Fibroblast of skin of back (primary cell): ENCODE data around the gene FAM221B.

Experiments
- DNase-seq: peaks from one replicate; pipeline ENCODE4 v3.0.0-alpha.2; 2013

Gene FAM221B

DNA sequence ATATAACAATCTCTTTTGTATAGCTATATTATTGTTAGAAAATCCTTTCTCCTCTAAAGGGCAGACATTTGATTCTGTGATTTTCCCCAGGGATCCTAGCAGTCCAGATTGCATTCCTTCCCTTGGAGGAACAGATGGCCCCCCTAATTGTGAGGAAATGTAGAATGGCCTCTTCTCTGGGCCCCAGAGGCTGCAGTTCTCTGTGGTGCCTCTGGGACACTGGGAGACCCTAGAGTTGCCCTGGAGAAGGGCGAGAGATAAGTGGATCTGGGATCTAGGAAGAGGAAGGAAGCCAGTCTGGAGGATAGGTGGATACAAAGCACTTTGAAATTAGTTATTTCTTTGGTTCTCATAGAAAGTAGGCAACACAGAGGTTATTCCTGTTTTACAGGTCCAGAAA lies 11.8 kb downstream of the FAM221B start:
- DNase-seq = peak; percentile 29

DNA sequence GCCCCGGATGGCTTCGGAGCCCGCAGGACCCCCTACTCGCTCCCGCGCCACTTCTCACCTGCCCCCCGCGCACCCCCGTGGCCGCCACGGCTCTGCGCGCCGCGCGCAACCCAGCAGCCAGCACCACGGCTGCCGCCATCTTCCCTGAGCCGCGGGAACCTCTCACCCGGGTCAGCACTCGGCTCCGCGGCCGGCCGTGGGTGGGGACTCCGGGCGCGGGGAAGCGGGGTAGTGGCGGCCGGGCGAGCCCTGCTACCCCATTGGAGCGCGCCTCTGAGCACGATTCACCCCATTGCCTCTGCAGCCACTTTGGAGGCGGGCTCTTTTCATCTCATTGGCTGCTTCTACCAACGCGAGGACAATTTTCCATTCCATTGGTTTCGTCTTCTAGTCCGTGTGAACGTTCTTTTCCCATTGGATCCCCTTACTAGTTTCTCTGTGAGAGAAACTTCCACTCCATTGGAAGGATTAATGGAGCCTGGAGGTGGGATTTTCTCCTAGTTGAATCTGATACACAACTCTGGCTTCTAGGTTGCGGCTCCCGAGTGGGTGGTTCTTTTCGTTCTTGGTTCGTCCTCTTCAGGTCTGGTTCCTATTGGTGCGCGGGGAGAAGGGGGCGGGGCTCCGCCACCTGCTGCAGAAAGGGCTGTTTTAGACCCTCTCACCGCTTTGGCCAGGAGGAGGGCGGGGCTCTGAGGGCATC lies 13.5 kb downstream of the FAM221B start, which contains the start of gene HINT2:
HINT2 (minus strand) TSS at position 202 of the 703 bp plus-strand sequence; CDS start at position 139, 63 bp downstream.
- peak; percentile 100 for DNase-seq

GRCh38 chr9:35814106-35814840 lies 14.3 kb downstream of the FAM221B start:
- peak; percentile 64 for DNase-seq

- peak; percentile 37 for DNase-seq
These were observed 15.0 kb downstream of the FAM221B start for GRCh38 chr9:35813434-35814105.

GRCh38 chr9:35812025-35812602 lies 16.4 kb downstream of the FAM221B start, which contains the start of gene SPAG8:
TSS of gene SPAG8 (minus strand) at chr9:35812262. CDS start at chr9:35812147, 115 bp downstream.
- DNase-seq = peak; percentile 96

DNA sequence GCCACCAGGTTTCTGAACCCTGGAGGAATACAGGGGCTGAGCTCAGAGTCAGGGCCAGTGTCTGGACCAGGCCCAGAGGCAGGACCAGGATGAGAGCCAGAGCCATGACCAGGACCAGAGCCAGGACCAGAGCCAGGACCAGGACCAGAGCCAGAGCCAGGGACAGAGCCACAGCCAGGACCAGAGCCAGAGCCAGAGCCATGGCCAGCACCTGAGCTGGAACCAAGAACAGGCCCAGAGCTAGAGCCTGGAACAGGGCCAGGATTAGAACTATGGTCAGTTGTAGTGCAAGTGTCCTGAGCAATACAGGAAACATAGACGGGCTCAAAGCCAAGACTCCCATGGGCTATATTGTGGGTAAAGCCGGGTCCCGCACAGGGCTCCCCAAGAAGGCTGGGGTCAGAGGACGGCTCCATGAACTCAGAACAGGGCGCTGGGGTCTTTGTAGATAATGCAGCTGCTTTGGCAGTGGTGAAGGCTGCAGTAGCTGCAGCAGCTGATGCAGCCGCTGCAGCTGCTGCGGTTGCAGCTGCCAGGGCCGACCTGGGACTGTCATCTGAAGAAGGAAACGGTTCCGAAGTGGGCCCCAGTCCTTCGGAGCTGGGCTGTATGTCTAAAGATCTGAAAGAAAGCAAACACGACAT lies 17.0 kb downstream of the FAM221B start:
- no peak for DNase-seq

GRCh38 chr9:35810122-35810521 lies 18.4 kb downstream of the FAM221B start:
- DNase-seq = no peak

DNA sequence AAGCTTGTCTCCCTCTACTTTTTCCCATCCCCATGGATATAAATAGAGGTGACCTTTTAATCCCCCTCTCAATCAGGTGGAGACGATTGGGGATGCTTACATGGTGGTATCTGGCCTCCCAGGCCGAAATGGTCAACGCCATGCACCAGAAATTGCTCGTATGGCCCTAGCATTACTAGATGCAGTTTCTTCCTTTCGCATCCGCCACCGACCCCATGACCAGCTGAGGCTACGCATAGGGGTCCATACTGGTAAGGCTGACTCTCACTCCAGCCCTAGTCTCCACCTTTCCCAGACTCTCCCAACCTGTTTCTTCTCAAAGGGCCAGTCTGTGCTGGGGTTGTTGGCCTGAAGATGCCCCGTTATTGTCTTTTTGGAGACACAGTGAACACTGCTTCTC lies 20.1 kb downstream of the FAM221B start:
- no peak for DNase-seq

GRCh38 chr9:35806101-35806500 lies 22.4 kb downstream of the FAM221B start:
- no peak for DNase-seq

DNA sequence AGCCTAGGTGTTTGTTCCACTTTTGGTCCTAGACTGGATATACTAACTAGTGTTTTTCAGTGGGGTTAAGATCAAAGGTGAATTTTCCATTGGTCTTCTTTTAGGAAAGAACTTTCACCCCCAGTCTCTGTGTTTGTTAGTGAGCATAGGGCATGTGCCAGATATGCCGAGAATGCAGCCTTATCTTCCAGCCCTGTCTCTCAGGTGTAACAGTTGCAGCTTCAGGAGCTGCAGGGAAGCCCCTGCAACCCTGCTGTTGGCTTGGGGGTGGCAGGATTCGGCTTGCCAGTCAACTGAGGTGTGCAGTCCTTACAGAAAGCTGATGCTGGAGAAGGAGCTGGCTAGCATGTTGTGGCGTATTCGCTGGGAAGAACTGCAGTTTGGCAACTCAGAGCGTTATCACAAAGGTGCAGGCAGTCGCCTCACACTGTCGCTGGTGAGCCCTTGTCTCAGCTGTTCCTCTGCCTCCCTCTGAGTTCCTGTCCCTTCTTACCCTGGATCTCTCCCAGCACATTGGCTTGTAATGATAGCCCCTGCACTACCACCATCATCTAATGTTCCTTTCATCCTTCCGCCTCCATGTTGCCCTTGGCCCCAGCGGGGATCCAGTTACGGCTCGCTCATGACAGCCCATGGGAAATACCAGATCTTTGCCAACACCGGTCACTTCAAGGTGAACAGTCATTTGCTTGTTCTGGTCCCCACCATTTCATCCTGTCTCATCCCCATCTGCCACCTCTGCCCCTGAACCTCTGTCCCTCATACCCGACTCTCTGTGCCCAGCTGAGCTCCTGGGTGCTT lies 27.0 kb downstream of the FAM221B start:
- no peak for DNase-seq

DNA sequence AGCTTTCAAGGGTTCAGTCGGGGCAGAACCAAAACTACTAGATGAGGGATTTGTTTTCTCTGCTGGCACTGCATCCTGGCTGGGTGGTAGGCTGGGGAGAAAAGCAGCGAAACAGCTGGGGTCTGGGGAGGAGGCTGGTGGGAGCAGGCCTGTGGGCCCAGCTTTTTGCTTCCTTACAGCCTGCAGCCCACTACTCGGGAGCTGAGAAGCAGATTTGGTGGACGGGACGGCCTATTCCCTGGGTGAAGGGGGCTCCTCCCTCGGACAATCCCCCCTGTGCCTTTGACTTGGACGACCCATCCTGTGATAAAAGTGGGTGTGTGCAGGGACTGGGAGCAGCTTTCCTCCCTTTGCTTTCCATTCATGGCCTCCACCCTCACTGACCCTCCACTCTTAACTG lies 28.0 kb downstream of the FAM221B start:
- no peak for DNase-seq

DNA sequence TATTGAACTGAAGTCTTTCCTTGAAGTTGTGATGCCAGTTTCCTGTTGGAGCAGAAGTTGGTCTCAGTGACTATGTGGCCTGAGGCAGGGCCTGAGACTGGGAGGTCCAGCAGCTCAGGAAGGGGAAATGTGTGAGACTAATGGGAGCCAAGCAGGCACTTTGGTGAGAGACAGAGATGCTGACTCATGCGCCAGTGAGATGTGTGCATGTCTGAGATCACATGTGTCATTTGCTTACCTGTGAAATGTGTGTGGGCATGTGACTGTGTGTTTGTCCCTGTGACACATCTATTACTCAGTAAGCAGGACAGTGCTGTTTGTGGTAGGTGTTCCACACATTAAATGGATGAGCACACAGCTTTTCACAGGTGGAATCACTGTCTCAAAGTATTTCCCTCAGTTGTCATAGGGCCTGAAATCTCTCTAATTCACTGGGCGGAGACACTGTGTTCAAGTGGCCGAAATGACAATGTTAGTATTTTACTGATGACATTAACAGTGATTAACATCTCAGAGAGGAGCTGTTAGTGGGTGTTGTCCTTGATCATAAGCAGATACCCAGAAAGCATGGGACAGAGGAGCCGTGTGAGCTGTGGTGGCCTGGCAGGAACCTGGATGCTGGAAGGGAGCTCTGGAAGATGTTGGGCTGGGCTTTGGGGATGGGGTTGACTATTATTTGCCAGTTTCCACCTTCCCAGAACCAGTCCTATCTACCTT lies 29.7 kb downstream of the FAM221B start:
- DNase-seq = peak; percentile 49

- DNase-seq = no peak
These were observed 31.0 kb downstream of the FAM221B start for GRCh38 chr9:35797311-35798109.

- no peak for DNase-seq
These were observed 32.8 kb downstream of the FAM221B start for GRCh38 chr9:35795695-35796094.

DNA sequence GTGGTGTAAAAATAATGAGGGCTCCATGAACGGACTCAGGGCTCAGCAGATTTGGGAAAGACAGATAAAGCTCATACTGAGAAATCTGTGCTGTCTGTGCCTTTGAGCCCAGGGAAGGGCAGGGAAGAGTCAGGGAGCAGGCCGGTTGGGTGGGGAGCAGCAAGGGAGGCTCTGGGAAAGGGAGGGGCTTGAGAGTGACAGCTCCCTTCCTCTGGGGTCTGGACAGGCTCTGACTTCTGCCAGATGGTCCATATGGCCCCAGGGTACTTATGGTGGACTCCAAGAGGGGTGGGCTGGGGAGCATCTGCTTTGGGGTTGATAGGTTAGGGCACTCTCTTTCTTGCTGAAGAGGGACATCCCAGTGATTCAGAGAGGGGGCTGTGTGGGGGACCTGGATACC lies 35.1 kb downstream of the FAM221B start:
- DNase-seq = no peak

- no peak for DNase-seq
These were observed 35.7 kb downstream of the FAM221B start for GRCh38 chr9:35792826-35793225.

DNA sequence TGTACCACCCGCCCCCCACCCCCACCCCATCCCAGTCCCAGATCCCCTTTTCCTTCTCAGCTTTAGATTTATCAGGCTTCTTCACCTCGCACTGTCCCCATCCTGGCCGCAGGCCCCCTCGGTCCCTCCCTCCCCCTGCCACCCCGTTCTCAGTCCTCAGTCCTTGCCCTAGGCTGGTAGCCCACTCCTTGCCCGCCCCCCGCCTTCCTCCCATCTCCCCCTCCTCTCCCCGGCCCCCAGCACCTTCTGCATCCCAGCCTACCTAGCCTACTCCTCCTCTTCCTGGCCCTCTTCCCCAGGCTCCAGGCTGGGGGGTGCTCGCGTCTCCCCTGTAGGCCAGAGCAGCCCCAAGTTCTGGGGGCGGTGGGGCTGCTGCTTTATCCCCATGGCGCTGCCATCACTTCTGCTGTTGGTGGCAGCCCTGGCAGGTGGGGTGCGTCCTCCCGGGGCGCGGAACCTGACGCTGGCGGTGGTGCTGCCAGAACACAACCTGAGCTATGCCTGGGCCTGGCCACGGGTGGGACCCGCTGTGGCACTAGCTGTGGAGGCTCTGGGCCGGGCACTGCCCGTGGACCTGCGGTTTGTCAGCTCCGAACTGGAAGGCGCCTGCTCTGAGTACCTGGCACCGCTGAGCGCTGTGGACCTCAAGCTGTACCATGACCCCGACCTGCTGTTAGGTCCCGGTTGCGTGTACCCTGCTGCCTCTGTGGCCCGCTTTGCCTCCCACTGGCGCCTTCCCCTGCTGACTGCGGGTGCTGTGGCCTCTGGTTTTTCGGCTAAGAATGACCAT lies 36.3 kb downstream of the FAM221B start:
- DNase-seq = no peak

DNA sequence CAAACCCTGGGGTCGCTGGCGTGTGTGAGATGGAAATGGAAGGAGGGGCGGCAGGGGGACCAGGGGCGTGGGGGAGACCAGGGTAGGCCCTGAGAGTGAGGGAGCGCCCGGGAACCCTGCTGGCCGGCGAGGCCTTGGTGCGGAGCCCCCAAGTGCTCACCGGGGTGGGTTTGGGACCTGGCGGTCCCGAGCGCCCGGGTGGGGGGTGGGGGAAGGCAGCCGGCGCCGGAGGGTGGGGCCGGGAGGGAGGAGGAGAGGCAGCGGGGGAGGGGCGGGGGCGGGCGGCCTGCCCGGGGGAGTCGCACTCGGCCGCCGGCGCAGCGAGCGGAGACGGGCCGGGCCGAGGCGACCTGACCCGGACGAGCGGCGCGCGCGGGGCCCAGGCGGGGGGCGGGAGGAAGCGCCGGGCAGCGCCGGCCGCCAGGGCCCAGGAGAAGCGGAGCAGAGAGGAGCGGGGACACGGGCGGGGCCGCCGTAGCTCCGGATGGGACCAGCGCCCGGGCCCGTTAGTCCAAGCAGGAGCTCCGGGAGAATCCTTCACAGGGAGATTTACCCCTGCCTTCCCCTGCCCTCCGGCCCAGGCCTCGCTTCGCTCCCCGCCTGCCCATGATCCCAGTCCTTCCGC lies 37.1 kb downstream of the FAM221B start, which contains the start of gene NPR2:
NPR2 (plus strand) TSS at position 295 of the 625 bp plus-strand sequence. CDS start 818 bp downstream, outside the sequence.
- peak; percentile 52 for DNase-seq
